ENCODE results near the gene ANGPTL2.

The ANGPTL2 gene

DNA sequence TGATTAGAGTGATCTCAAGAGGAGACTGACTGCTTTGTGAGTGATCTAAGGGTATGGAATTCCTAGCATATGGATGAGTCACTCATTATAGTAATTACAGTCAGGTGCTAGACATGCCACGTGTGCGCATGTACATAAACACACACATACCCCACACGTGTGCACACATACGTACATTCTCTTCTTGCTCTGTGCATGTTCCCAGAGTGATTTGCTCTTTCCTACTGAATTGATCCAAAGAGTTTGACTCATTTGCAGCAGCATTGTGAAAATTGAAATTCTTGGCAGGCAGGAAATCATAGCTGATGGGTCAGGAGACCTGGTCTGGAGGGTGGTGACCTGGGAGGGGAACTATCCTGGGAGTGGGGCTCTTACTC is 63.8 kb downstream of the ANGPTL2 start:
- Mint-ChIP-seq H3K4me1 (ENCODE audit: low read depth) (peaks cover 7% of the 10 kb centered on the region), H3K4me3 (no peak overlapping the region), H3K36me3 (ENCODE audit: low read depth) (no peaks in the 10 kb centered on the region), H3K27ac (peak overlapping the region; percentile 18), H3K9me3 (no peaks in the 10 kb centered on the region), H3K27me3 (no peaks in the 10 kb centered on the region)
- no peak for DNase-seq

DNA sequence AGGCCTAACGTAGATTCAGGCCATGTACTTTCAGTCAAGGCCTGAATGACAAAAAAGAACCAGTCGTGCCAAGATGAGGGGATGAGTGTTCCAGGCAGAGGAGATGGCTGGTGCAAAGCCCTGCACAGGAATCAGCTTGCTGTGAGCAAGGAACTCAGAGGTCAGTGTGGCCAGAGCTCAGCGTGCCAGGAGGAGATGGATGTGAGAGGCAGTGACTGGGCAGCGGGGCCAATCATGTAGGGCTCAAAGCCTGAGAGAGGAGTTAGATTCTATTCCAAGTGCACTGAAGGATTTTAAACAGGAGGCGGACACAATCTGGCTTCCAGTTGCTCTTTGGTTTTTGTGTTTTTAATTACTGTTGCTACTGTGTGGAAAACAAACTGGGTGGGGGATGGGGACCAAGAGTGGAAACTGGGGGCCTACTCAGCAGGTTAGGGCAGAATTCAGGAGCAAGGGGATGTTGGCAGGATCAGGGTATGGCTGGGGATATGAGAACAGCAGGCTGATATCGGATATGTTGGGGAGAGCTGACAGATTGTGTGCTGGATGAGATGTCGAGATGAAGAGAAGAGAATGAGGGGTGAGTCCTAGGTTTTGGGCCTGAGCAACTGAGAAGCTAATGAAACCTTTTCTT is 64.3 kb downstream of the ANGPTL2 start:
- H3K27me3 Mint-ChIP-seq, result no peaks in the 10 kb centered on the region
- H3K27ac Mint-ChIP-seq, result no peak overlapping the region

DNA sequence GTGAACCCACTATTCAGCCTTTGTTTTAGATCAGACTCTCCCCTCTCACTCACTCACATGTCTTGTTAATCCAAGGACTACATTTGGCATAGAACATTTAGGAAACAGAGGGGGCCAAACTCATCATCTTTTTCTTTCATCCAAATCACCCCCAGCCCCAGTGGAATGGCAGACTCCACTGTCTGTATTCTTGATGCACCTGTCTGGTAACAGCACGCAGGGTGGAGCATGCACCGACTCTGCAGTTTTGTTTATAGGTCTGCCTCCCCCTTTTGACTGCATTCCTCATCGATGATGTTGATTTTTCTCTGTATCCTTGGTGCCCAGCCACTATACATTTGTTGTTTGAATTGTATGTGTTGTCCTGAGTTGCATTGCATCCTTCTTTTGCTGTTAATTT is 66.0 kb downstream of the ANGPTL2 start:
- Mint-ChIP-seq H3K4me3 (no peak overlapping the region), H3K9me3 (no peaks in the 10 kb centered on the region), H3K27me3 (no peaks in the 10 kb centered on the region), H3K27ac (no peak overlapping the region), H3K4me1 (ENCODE audit: low read depth) (peaks cover 7% of the 10 kb centered on the region), H3K36me3 (ENCODE audit: low read depth) (no peaks in the 10 kb centered on the region)
- no peak for DNase-seq

More for the DNA sequence above, 64.3 kb downstream of the ANGPTL2 start:
- no peak for DNase-seq
- H3K36me3 Mint-ChIP-seq (ENCODE audit: low read depth), result no peaks in the 10 kb centered on the region
- H3K4me3 Mint-ChIP-seq, result no peak overlapping the region
- no peaks in the 10 kb centered on the region for H3K9me3 Mint-ChIP-seq
- H3K4me1 Mint-ChIP-seq (ENCODE audit: low read depth), result peaks cover 7% of the 10 kb centered on the region

DNA sequence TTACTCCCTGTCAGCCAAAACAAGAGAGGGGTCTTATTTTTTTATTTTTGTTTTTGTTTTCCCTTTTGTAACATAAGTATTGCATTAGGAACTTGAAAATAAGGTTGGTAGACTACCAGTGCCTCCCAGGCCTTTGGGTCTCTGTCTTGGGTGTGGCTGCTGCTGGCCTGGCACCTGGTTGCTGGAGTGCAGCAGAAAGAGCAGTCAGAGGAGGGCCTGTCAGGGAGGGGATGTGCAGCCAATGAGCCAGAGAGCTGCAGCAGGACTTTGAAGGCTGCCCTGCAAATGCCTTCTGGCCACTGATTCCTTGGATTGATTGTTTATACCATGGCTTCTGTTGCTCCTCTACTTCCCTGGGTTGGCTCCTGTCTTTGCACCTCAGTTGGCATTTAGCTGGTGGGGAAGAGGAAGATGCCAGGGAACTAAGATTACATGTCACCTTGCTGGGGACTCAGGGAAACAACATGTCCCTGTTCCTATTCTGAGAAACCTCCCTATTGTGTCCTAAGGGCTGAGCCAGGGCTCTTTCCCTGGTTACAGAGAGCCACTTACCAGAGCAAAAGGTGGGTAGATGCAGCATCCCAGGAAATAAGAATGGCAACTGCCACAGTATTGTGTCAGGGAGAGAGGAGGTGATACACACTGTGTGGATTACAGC is 66.6 kb downstream of the ANGPTL2 start:
- no peak for DNase-seq
- Mint-ChIP-seq H3K9me3 (no peaks in the 10 kb centered on the region), H3K4me1 (ENCODE audit: low read depth) (peaks cover 7% of the 10 kb centered on the region), H3K36me3 (ENCODE audit: low read depth) (no peaks in the 10 kb centered on the region), H3K4me3 (no peak overlapping the region), H3K27me3 (no peaks in the 10 kb centered on the region), H3K27ac (no peak overlapping the region)

DNA sequence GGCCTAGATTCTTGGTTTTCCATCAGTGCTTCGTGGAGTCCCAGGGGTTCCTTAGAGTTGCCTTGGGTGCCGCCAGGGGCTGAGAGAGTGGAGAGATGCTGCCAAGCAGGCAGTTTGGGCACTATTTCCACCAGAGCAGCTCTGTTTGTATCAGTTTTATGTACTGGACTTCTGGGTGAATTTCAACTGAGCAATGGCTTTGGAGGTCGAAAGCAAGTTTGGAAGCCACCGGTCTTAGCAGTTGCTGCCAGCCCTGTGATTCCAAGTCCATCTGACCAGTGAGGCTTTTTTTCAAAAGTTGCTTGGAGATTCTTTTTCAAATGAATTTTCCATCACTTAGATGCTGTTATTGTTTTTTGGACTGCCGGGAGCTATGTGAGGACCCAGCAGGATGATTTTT is 68.5 kb downstream of the ANGPTL2 start:
- Mint-ChIP-seq H3K9me3 (no peaks in the 10 kb centered on the region), H3K4me3 (no peak overlapping the region), H3K27me3 (no peaks in the 10 kb centered on the region), H3K36me3 (ENCODE audit: low read depth) (no peaks in the 10 kb centered on the region), H3K27ac (no peak overlapping the region), H3K4me1 (ENCODE audit: low read depth) (peaks cover 19% of the 10 kb centered on the region)
- DNase-seq, result no peak

DNA sequence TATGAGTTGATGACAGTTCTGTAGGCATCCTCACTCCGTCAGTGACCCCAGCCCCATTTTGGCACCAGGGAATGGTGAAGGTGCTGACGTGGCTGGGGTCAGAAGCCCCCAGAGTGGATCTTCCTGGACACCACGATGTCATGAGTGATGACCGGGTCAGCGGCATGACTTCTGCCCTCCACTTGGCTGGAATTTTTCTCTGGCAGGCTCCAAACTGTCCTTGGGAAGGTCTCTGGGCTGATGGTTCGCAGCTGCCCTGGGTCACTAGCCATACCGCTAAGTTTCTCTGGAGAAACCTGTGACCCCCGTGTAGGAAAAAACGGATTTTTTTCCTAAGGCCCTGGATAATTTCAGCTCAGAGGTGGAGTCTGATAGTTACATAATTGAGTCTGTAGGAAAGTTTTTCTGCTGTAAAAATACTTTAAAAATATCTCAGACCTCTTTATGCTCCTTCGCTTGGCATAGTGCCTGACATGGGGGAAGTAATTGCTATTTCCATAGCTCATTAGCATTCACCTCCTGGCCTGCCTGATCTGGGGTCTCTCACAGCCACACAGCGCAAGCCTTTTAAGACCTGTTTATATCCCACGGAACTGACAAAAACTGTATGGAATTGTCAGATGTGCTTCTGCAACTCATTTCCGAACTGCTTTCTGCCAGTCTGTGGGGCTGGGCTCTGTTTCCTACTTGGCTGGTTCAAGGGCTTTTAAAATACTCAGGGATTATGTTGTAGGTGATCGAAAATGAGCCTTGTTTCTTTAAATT is 69.2 kb downstream of the ANGPTL2 start:
- H3K9me3 Mint-ChIP-seq, result no peaks in the 10 kb centered on the region
- no peak overlapping the region for H3K27ac Mint-ChIP-seq
- no peak for DNase-seq
- no peaks in the 10 kb centered on the region for H3K27me3 Mint-ChIP-seq
- H3K4me1 Mint-ChIP-seq (ENCODE audit: low read depth), result peaks cover 20% of the 10 kb centered on the region
- no peaks in the 10 kb centered on the region for H3K36me3 Mint-ChIP-seq (ENCODE audit: low read depth)
- no peak overlapping the region for H3K4me3 Mint-ChIP-seq

DNA sequence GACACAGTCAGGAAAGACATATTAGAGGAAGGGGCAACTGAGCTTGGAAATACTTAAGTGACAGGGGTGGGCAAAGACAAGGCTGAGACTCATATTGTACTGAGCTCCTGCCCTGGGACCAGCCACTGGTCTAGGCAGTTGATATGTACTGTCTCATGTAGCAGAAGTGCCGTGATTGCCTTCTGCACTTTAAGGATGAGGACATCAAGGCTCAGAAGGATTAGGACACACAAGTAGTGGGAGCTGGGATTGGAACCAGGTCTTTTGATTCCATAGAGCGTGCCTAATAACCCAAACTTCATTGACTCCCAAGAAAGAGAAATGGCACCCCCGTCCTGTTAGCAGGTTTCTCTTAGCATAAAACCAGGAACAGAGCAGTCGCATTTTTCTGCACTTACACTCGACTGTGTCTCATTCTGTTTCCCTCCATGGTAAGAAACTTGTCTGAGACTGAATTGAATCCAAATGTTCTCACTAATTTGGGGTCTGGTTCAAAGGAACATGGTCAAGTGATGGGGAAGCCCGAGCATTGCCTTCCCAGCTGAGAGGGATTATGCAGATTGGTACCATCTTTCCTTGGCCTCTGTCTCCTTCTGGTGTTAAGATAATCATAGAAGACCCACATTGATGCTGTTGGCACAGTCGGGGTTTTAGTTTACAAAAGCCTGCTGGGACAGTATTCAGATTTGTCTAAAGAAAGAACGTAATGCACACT is 70.4 kb downstream of the ANGPTL2 start:
- Mint-ChIP-seq H3K27me3 (no peaks in the 10 kb centered on the region), H3K36me3 (ENCODE audit: low read depth) (no peaks in the 10 kb centered on the region), H3K4me3 (no peak overlapping the region), H3K27ac (no peak overlapping the region), H3K4me1 (ENCODE audit: low read depth) (peaks cover 24% of the 10 kb centered on the region), H3K9me3 (no peaks in the 10 kb centered on the region)
- DNase-seq, result no peak

DNA sequence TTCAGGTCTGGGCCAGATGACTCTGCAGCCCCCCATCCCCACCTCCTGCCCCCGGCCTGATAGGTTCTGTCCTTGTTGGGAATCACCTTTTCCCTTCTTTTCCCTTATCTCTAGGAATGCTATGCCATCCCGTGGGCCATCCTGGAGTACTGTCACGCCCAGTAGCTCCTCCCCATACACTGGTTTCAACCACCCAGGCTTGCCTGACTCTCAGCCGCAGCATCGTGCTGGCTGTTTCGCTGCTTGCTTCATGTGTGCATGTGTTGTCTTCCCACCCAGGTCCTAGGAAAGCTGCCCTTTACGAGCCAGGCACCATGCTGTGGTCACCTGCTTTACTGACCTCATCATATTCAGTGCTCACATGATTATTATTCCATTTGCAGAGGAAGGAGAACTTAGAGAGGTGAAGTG is 71.8 kb downstream of the ANGPTL2 start:
- H3K9me3 Mint-ChIP-seq, result no peaks in the 10 kb centered on the region
- no peak overlapping the region for H3K27ac Mint-ChIP-seq
- H3K36me3 Mint-ChIP-seq (ENCODE audit: low read depth), result no peaks in the 10 kb centered on the region
- DNase-seq, result no peak
- H3K4me1 Mint-ChIP-seq (ENCODE audit: low read depth), result peaks cover 24% of the 10 kb centered on the region
- no peaks in the 10 kb centered on the region for H3K27me3 Mint-ChIP-seq
- H3K4me3 Mint-ChIP-seq, result no peak overlapping the region

DNA sequence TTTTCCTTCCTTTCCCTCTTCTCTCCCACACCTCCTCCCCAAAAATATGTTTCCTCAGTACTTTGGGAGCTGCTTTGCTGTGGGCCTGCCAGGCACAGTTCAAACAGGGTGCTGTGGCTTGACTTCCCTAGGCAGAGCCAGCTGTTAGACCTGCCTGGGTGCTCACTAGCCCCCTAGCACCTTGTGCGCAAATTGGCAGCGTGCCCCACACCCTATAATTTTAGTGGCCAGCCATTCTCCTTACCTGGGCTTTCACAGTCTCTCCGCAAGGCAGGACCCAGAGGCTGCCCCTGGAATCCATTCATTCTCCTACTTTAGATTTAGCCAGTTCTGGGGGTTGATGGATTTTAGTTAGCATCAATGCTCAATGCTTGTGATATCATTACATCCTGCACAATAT is 72.3 kb downstream of the ANGPTL2 start:
- DNase-seq, result no peak
- H3K27me3 Mint-ChIP-seq, result no peaks in the 10 kb centered on the region
- peaks cover 24% of the 10 kb centered on the region for H3K4me1 Mint-ChIP-seq (ENCODE audit: low read depth)
- no peaks in the 10 kb centered on the region for H3K36me3 Mint-ChIP-seq (ENCODE audit: low read depth)
- H3K27ac Mint-ChIP-seq, result no peak overlapping the region
- no peak overlapping the region for H3K4me3 Mint-ChIP-seq
- no peaks in the 10 kb centered on the region for H3K9me3 Mint-ChIP-seq

DNA sequence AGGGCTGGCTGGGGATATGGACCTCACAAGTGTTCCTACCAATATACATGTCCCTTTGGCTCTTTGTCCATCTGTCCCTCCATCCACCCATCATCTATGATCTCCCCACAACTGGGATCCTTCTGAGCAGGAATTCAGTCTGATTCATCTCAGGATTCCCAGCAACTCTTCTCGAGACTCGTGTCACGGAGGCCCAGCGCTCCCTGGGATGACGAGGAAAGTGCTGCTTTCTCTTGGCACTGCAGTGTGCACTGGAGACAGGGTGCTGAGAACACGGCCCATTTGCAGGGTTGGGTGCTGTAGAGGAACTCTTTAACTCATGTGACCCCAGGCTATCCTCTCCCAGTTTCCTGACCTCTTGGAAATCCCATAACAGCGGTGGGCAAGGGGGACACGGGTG is 72.9 kb downstream of the ANGPTL2 start:
- no peak for DNase-seq
- no peaks in the 10 kb centered on the region for H3K36me3 Mint-ChIP-seq (ENCODE audit: low read depth)
- H3K27ac Mint-ChIP-seq, result no peak overlapping the region
- no peaks in the 10 kb centered on the region for H3K27me3 Mint-ChIP-seq
- H3K4me1 Mint-ChIP-seq (ENCODE audit: low read depth), result peaks cover 24% of the 10 kb centered on the region
- H3K9me3 Mint-ChIP-seq, result no peaks in the 10 kb centered on the region
- no peak overlapping the region for H3K4me3 Mint-ChIP-seq

DNA sequence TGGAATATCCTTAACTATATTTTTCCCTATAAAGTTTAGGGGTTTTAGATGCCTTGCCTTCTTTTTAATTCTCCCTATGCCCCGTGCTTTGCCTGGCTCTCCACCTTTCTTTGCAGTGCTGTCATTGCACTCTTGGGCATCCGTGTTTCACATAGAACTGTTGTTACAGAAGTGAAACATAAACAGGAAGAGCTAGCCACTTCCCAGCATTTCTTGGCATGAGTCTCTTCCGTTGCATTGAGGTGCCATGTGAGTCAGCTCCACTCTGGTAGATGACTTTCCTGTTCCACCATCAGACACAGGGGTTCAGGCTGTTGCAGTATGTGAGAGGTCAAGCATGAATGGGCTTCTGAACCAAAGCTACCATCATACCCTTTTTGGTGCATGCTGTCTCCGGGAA is 73.4 kb downstream of the ANGPTL2 start:
- Mint-ChIP-seq H3K4me1 (ENCODE audit: low read depth) (peaks cover 24% of the 10 kb centered on the region), H3K9me3 (no peaks in the 10 kb centered on the region), H3K27me3 (no peaks in the 10 kb centered on the region), H3K4me3 (no peak overlapping the region), H3K36me3 (ENCODE audit: low read depth) (no peaks in the 10 kb centered on the region), H3K27ac (no peak overlapping the region)
- no peak for DNase-seq

DNA sequence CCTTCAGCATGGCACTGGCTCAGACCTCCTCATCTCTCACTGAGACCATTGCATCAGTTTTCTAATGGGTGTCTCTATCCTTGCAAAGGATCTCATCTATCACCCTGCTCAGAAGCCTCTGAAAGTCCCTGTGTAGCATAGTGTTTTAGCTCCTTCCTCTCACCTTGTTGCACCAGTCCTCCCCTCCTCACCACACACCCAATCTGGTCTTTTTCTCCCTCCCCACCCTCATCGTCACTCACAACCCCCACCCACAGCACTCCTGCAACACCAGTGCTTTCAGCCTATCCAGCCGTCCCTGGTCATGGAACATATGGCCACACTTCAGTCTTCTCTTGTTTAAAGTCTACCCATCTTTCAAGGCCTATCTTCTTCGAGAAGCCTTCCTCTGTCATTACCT is 74.5 kb downstream of the ANGPTL2 start:
- Mint-ChIP-seq H3K4me3 (no peak overlapping the region), H3K27ac (no peak overlapping the region), H3K4me1 (ENCODE audit: low read depth) (peaks cover 24% of the 10 kb centered on the region), H3K36me3 (ENCODE audit: low read depth) (no peaks in the 10 kb centered on the region), H3K27me3 (no peaks in the 10 kb centered on the region), H3K9me3 (no peaks in the 10 kb centered on the region)
- no peak for DNase-seq

DNA sequence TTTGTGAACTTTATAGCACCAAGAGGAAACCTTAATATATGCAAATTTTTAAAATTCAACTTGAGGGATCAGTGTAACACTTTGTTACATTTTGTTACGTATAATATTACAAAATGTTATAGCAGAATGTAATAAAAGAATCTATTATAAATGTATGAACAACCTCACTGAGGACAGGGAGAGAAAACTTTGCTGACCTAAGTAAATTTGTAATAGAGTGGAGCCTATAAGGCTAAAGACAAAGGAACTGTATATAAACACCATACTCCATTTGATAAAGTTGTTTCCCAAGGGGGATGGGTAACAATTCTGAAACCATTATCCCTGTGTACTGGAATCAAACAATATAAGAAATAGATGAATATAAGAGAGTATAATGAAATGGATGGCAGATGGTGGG is 77.3 kb downstream of the ANGPTL2 start:
- Mint-ChIP-seq H3K4me3 (no peak overlapping the region), H3K27ac (no peak overlapping the region), H3K27me3 (no peaks in the 10 kb centered on the region), H3K4me1 (ENCODE audit: low read depth) (peaks cover 23% of the 10 kb centered on the region), H3K36me3 (ENCODE audit: low read depth) (no peaks in the 10 kb centered on the region), H3K9me3 (no peaks in the 10 kb centered on the region)
- DNase-seq, result no peak

DNA sequence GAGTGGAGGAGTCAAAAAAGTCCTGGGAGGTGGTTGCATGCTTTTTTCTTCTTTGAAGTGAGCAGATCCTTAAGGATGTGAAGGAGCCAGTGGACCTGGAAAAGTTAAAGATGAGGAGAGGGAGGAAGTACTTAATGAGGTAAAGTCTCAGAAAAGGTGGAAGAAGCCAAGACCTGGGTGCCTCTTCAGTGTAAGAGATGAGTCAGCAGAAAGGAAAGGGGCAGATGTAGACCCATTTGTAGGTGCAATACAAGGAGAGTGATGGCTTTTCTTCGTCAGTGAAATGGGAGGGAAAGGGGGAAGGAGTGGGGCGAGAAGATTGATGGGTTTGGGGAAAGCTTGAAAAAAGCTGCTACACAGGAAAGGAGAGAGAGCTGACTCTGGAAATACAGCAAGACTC is 82.9 kb downstream of the ANGPTL2 start:
- H3K4me1 Mint-ChIP-seq (ENCODE audit: low read depth), result no peaks in the 10 kb centered on the region
- H3K36me3 Mint-ChIP-seq (ENCODE audit: low read depth), result no peaks in the 10 kb centered on the region
- H3K9me3 Mint-ChIP-seq, result no peaks in the 10 kb centered on the region
- no peak overlapping the region for H3K27ac Mint-ChIP-seq
- H3K4me3 Mint-ChIP-seq, result no peak overlapping the region
- no peak for DNase-seq
- H3K27me3 Mint-ChIP-seq, result no peaks in the 10 kb centered on the region

DNA sequence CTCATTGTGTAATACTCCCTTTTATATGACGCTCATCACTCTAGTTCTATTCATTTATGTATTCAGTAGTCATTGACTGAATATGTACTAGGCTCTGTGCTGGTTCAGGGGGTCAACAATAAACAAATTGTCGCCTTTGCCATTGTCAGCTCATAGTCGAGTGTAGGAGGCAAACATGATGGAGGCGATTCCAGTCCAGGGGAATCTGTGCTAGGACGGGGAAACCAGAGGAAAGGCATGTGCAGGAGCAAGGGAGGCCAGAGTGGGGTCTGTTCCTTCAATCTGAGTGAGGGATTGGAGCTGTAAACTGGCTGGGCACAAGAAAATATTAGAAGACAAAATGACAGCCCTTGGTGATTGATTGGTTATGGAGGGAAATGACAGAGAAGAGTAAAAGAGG is 83.9 kb downstream of the ANGPTL2 start:
- Mint-ChIP-seq H3K27me3 (no peaks in the 10 kb centered on the region), H3K4me1 (ENCODE audit: low read depth) (no peaks in the 10 kb centered on the region), H3K4me3 (no peak overlapping the region), H3K9me3 (no peaks in the 10 kb centered on the region), H3K36me3 (ENCODE audit: low read depth) (no peaks in the 10 kb centered on the region), H3K27ac (no peak overlapping the region)
- no peak for DNase-seq

Measured in activated T-cell treated with anti-CD3 and anti-CD28 coated beads, Interleukin-2, amount 50 U/mL, for 24 hours (primary cell).